ENCODE results near the gene VMP1.

- TF ChIP-seq, protein P1, sequence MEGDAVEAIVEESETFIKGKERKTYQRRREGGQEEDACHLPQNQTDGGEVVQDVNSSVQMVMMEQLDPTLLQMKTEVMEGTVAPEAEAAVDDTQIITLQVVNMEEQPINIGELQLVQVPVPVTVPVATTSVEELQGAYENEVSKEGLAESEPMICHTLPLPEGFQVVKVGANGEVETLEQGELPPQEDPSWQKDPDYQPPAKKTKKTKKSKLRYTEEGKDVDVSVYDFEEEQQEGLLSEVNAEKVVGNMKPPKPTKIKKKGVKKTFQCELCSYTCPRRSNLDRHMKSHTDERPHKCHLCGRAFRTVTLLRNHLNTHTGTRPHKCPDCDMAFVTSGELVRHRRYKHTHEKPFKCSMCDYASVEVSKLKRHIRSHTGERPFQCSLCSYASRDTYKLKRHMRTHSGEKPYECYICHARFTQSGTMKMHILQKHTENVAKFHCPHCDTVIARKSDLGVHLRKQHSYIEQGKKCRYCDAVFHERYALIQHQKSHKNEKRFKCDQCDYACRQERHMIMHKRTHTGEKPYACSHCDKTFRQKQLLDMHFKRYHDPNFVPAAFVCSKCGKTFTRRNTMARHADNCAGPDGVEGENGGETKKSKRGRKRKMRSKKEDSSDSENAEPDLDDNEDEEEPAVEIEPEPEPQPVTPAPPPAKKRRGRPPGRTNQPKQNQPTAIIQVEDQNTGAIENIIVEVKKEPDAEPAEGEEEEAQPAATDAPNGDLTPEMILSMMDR (conservative IDR thresholded peaks at IDR 0.05) = peak; percentile 83
- TF ChIP-seq EZH2 (IDR thresholded peaks at IDR 0.05; ENCODE audit: low read depth) = no peak
Measured at GRCh38 chr17:59853168-59853918, 145.9 kb downstream of the VMP1 start.

Measured in PC-9 (cell line).